G401 (cell line): ENCODE data around the gene FAM216B. TPM values are rescaled to one million over a fixed set of nuclear protein-coding genes. Genes with fewer than 3 reads are reported as not detected.
"Not testable (repeated sequence)": the region's sequence is repeated elsewhere in the genome, so short reads cannot be mapped to it uniquely, and the experiment has no call there.

Experiments
- DNase-seq: peaks from one replicate; pipeline ENCODE4 v3.0.0-alpha.2; 2015; ENCODE audit warnings: low spot score
- in situ Hi-C: cut with HindIII; loops from 2 replicates; pipeline ENCODE4 v1.10.0; 2016; ENCODE audit warnings: low sequenced_read_pairs, mixed read lengths
- total RNA-seq: library from RNA; depleted of rRNA; stranded (reverse); fragments of >200 nt; shearing (Covaris generic); gene quantifications from 2 replicates; pipeline ENCODE4 v1.2.3, GENCODE V29; 2014

Gene FAM216B
- total RNA-seq, 1 experiment from 2014 or later, result not detected

DNA sequence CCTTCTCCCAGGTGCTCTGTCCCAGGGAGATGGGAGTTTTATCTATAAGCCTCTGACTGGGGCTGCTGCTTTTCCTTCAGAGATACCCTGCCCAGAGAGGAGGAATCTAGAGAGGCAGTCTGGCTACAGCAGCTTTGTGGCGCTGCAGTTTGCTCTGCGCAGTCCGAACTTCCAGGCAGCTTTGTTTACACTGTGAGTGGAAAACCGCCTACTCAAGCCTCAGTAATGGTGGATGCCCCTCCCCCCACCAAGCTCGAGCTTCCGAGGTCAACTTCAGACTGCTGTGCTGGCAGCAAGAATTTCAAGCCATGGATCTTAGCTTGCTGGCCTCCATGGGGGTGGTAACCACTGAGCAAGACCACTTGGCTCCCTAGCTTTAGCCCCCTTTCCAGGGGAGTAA lies 4.8 kb upstream of the FAM216B start:
- DNase-seq, in situ Hi-C loops: not testable (repeated sequence)

DNA sequence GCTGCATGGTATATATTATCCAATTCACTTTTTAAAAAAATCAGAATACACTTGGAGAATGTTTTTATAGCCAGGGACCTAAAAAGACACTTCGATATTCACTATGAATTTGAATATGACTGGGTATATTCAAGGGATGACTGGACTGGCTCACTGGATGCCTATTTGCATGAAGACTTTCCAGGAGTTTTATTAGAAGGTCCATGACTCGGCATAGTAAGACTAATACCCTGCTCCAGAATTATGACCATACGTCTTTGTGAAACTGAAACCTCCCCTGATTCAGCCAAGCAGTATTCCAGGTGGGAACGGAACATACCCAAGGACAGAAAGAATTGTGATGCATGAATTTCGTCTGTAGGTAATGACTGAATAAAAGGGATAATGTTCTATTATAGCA lies 3.9 kb upstream of the FAM216B start:
- DNase-seq, result no peak
- in situ Hi-C loops, result no loop called here

- no peak for DNase-seq
- in situ Hi-C loops, result no loop called here
Observed at GRCh38 chr13:42780044-42780443, 1.3 kb upstream of the FAM216B start.

DNA sequence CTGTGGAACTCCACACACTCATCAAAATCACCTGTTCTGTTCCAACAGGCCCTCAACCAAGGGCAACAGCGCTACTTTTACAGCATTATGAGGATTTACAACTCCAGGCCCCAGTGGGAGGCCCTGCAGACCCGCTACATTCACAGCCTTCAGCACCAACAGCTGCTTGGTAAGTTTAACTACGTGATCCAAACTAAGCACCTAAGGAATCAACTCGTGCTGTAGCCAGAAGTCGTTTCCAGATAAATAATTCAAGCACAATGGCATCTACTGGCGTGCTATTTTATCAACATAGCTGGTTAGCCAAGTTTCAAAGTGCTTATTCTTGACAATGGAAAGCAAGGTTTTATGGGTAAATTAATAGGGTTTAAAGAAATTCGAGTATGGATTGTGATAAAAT lies 5.3 kb downstream of the FAM216B start:
- DNase-seq, result no peak
- in situ Hi-C loops, result no loop called here

GRCh38 chr13:42788601-42789000 lies 7.2 kb downstream of the FAM216B start:
- in situ Hi-C loops, result no loop called here

DNA sequence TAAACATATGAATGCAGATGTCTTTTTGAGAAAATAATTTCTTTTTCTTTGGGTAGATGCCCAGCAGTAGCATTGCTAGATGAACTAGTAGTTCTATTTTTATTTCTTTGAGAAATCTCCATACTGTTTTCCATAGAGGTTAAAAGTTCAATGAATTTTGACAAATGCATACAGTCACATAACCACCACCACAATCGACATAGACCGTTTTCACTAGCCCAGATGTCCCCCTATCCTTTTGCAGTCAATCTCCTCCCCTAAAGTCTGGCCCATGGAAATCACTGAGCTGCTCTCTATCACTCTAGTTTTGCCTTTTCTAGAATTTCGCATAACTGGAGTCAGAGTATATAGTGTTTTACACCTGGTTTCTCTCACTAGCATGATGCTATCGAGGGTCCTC lies 10.8 kb downstream of the FAM216B start:
- in situ Hi-C loops, result no loop called here
- DNase-seq, result no peak

More at GRCh38 chr13:42788601-42789000, 7.2 kb downstream of the FAM216B start:
- DNase-seq, result no peak

- no peak for DNase-seq
- in situ Hi-C loops, result no loop called here
Observed at GRCh38 chr13:42794577-42795275, 13.3 kb downstream of the FAM216B start.

DNA sequence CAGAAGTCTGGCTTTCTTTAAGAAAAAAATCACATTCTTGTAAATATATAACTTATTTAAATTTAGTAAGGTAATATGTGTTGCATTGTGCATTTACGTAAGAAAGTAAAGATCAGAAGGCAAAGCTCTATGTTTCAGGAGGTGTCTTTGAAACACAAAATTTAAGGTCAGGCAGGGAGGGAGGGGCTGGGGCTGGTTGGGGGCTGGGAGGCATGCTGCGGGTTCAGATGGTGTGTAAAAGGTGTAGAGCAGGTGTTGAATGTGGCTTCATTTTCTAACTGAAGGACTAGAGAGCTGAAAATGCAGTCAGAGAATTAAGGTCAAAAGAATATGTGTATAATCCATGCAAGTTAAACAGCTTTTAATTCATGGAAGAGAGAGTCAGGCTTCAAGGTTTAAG lies 14.3 kb downstream of the FAM216B start:
- in situ Hi-C loops, result no loop called here
- DNase-seq, result no peak

- in situ Hi-C loops, result no loop called here
Observed at GRCh38 chr13:42796747-42797356, 15.5 kb downstream of the FAM216B start.

GRCh38 chr13:42798118-42798517 lies 16.7 kb downstream of the FAM216B start:
- in situ Hi-C loops, result no loop called here
- DNase-seq, result no peak

More at GRCh38 chr13:42796747-42797356, 15.5 kb downstream of the FAM216B start:
- no peak for DNase-seq

DNA sequence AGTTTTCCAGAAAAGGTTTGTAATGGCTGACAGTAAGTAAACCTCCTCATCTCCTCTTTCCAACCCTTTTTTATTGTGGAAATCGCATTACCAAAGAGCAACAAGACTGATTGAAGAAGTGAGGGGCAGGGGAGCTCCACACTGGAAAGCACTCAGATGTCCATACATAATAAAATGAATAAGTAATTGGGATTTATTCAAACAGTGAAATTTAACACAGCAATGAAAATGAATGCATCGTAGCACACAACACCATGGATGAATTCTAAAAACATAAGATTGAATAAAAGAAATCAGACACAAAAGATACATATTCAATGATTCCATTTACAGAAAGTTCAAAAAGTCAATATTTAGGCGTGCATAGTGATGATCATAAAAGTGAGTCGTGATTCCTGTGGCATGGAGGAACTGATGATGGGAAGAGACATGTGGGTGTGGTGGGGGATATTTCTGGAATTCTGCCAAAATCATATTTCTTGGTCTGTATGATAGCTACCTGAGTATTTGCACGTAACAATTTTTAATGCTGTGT lies 18.8 kb downstream of the FAM216B start:
- in situ Hi-C loops, result no loop called here

GRCh38 chr13:42803563-42804204 lies 22.3 kb downstream of the FAM216B start:
- no peak for DNase-seq
- in situ Hi-C loops, result no loop called here

More for the DNA sequence above, 18.8 kb downstream of the FAM216B start:
- DNase-seq, result no peak

- no peak for DNase-seq
Observed at GRCh38 chr13:42804244-42804874, 23.0 kb downstream of the FAM216B start.

GRCh38 chr13:42807241-42807640 lies 25.9 kb downstream of the FAM216B start:
- no peak for DNase-seq
- in situ Hi-C loops, result no loop called here

More at GRCh38 chr13:42804244-42804874, 23.0 kb downstream of the FAM216B start:
- in situ Hi-C loops, result no loop called here

DNA sequence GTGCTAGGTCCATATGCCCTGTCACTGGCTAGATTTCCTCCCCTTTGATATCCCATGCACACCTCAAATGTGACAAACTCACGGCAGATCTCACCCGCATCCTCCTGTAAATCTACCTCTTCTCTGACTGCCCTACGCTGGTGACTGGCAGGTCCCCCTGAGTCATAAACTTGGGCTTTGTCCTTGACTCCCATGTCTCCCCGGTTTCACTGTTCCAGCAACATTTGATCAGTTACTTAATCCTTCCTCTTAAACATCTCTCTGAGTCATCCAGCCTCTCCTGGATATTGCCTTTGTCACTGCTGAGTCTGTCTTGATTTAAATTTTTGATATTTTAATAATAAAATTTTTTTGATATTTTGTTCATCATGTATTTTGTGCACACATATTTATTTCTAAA lies 26.5 kb downstream of the FAM216B start:
- in situ Hi-C loops, result no loop called here

DNA sequence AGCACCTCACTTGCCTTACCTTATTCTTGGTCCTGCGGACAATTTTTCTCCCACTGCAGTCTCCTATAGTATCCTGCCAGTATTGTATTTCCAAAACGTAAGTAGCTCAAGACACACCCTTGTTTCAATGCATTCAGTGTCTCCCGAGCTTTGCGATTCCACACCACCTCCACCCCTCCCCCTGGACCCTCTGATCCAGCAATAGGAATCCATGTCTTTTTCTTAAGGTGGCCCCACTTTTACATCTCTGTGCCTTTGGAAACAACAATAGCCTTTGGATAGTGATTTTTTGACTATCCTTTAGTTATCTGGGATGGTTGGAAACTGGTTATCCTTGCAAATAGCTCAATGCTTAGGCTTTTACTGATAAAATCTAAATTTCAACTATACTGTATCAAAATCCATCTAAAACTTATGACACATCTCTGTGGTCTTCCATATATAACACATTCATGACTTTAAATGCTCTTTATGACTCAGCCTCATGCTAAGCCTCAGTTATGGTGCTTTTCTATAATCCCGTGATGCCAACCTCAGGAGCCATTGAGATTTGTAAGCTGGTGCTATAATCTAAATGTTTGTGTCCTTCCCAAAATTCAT lies 27.1 kb downstream of the FAM216B start:
- no peak for DNase-seq
- in situ Hi-C loops, result no loop called here

More for the DNA sequence above, 26.5 kb downstream of the FAM216B start:
- DNase-seq, result no peak

DNA sequence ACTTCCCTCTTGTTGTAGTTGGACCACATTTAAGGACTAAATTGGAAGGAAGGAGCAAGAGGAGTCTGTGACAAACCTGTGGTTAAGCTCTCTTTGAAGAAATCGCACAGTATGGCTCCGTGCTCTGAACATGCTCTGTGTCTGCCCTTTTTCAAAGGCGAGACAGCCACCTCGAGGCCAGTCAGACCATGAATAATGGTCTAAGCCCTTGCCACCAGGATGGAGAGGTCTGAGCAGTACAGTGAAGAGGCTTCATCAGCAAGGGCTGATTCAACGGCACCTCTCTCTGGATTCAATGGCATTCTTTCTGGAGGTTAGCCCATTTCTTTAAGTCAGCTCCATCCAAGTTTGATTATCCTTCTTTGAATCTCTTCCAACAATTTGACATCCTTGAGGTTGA lies 30.9 kb downstream of the FAM216B start:
- in situ Hi-C loops, result no loop called here
- no peak for DNase-seq

- no peak for DNase-seq
- in situ Hi-C loops, result no loop called here
Observed at GRCh38 chr13:42814868-42815267, 33.5 kb downstream of the FAM216B start.

- DNase-seq, result no peak
- in situ Hi-C loops, result no loop called here
Observed at GRCh38 chr13:42815681-42816080, 34.3 kb downstream of the FAM216B start.
